Type B pancreatic cell (in vitro differentiated cells): Measurements from ENCODE around the gene TGFBR1. TPM values are rescaled to one million over a fixed set of nuclear protein-coding genes. Genes with fewer than 3 reads are reported as not detected.
"Not testable (repeated sequence)": the region's sequence is repeated elsewhere in the genome, so short reads cannot be mapped to it uniquely, and the experiment has no call there.

Experiments used
- DNase-seq: peaks from one replicate; pipeline ENCODE4 v3.0.0; 2021; ENCODE audit warnings: mixed read lengths; ENCODE audit not compliant: unreplicated experiment; ENCODE audit errors: extremely low spot score
- H3K27ac Mint-ChIP-seq: 2 replicates; pipeline ENCODE4 v1.8.0; 2021; ENCODE audit warnings: mild to moderate bottlenecking, mixed read lengths
- H3K27me3 Mint-ChIP-seq: 2 replicates; pipeline ENCODE4 v1.8.0; 2021; ENCODE audit warnings: mixed read lengths
- H3K36me3 Mint-ChIP-seq: 2 replicates; pipeline ENCODE4 v1.8.0; 2021; ENCODE audit warnings: mixed read lengths
- H3K4me1 Mint-ChIP-seq: one replicate; pipeline ENCODE4 v1.8.0; 2021; ENCODE audit warnings: mixed read lengths; ENCODE audit not compliant: unreplicated experiment
- H3K4me3 Mint-ChIP-seq: 2 replicates; pipeline ENCODE4 v1.8.0; 2021; ENCODE audit warnings: mild to moderate bottlenecking, mixed read lengths
- H3K9me3 Mint-ChIP-seq: 2 replicates; pipeline ENCODE4 v1.8.0; 2021; ENCODE audit warnings: mixed read lengths
- CTCF ChIP-seq: fragments of 200-600 bp; sonication (generic); conservative IDR thresholded peaks from 2 replicates; pipeline ENCODE4 v1.5.0; 2021; ENCODE audit warnings: antibody characterized with exemption, mild to moderate bottlenecking
- total RNA-seq: library from RNA; stranded (reverse); gene quantifications from 2 replicates; pipeline ENCODE4 v1.2.1, GENCODE V29; 2021; ENCODE audit warnings: low replicate concordance

TGFBR1 gene
- total RNA-seq, 1 donor from 2014 or later: 88.1 TPM

GRCh38 chr9:99189887-99190596 is 85.1 kb downstream of the TGFBR1 start:
- H3K36me3 Mint-ChIP-seq: no peaks in the 10 kb centered on the region
- H3K27me3 Mint-ChIP-seq: peaks cover 32% of the 10 kb centered on the region
- no peak for TF ChIP-seq CTCF
- DNase-seq: no peak
- no peaks in the 10 kb centered on the region for H3K9me3 Mint-ChIP-seq
- H3K27ac Mint-ChIP-seq: no peak overlapping the region
- H3K4me1 Mint-ChIP-seq: no peaks in the 10 kb centered on the region
- no peak overlapping the region for H3K4me3 Mint-ChIP-seq

GRCh38 chr9:99190597-99191283 is 85.8 kb downstream of the TGFBR1 start:
- H3K27ac Mint-ChIP-seq: no peak overlapping the region
- no peaks in the 10 kb centered on the region for H3K9me3 Mint-ChIP-seq
- no peak overlapping the region for H3K4me3 Mint-ChIP-seq
- H3K27me3 Mint-ChIP-seq: peaks cover 32% of the 10 kb centered on the region
- no peak for DNase-seq
- no peaks in the 10 kb centered on the region for H3K36me3 Mint-ChIP-seq
- no peak for TF ChIP-seq CTCF
- H3K4me1 Mint-ChIP-seq: no peaks in the 10 kb centered on the region

- Mint-ChIP-seq H3K4me1 (no peaks in the 10 kb centered on the region), H3K36me3 (no peaks in the 10 kb centered on the region), H3K9me3 (no peaks in the 10 kb centered on the region), H3K27me3 (peaks cover 30% of the 10 kb centered on the region), H3K4me3 (no peak overlapping the region), H3K27ac (no peak overlapping the region)
- no peak for DNase-seq
- peak; percentile 33 for TF ChIP-seq CTCF
Observed at GRCh38 chr9:99192786-99193465, 88.0 kb downstream of the TGFBR1 start.

- peaks cover 27% of the 10 kb centered on the region for H3K27me3 Mint-ChIP-seq
- no peak overlapping the region for H3K27ac Mint-ChIP-seq
- no peaks in the 10 kb centered on the region for H3K9me3 Mint-ChIP-seq
- TF ChIP-seq CTCF: no peak
- H3K4me1 Mint-ChIP-seq: no peaks in the 10 kb centered on the region
- no peak for DNase-seq
- no peaks in the 10 kb centered on the region for H3K36me3 Mint-ChIP-seq
- no peak overlapping the region for H3K4me3 Mint-ChIP-seq
Observed at GRCh38 chr9:99193466-99193821, 88.5 kb downstream of the TGFBR1 start.

DNA sequence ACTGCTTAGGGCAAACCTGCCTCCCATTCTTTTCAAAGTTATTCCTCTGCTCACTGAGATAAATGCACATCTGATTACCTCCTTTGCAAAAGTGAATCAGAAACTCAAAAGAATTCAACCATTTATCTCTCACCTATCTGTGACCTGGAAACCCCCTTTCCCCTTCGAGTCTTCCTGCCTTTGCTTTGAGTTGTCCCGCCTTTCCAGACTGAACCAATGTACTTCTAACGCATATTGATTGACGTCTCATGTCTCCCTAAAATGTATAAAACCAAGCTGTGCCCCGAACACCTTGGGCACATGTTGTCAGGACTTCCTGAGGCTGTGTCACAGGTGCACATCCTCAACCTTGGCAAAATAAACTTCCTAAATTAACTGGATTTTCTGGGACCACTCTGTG is 91.6 kb downstream of the TGFBR1 start:
- H3K9me3 Mint-ChIP-seq, DNase-seq, H3K36me3 Mint-ChIP-seq, H3K27ac Mint-ChIP-seq, H3K4me1 Mint-ChIP-seq, H3K4me3 Mint-ChIP-seq: not testable (repeated sequence)
- H3K27me3 Mint-ChIP-seq: peaks cover 23% of the 10 kb centered on the region

- Mint-ChIP-seq H3K36me3 (no peaks in the 10 kb centered on the region), H3K4me1 (no peaks in the 10 kb centered on the region), H3K9me3 (no peaks in the 10 kb centered on the region), H3K27me3 (peaks cover 20% of the 10 kb centered on the region), H3K27ac (no peak overlapping the region), H3K4me3 (no peak overlapping the region)
- no peak for DNase-seq
- TF ChIP-seq CTCF: no peak
Observed at GRCh38 chr9:99197124-99197630, 92.3 kb downstream of the TGFBR1 start.
